SU-DHL-6 (cell line): ENCODE data around the gene TOMM7.

ENCODE experiments used
- H2AFZ ChIP-seq: fragments of 200-600 bp; sonication (generic); 2 replicates; pipeline ENCODE4 v1.6.1; 2014; ENCODE audit warnings: low read depth, mild to moderate bottlenecking, moderate library complexity, mixed read lengths, antibody characterized with exemption, low read length; ENCODE audit not compliant: severe bottlenecking
- H3F3A ChIP-seq: fragments of 200-600 bp; shearing (Covaris generic); 2 replicates; pipeline ENCODE4 v1.6.0; 2016; ENCODE audit warnings: antibody characterized with exemption, mild to moderate bottlenecking; ENCODE audit not compliant: insufficient read depth
- H3K27ac ChIP-seq: fragments of 200-600 bp; sonication (generic); 2 replicates; pipeline ENCODE4 v1.5.1; 2016; ENCODE audit warnings: low read depth, mild to moderate bottlenecking, low read length, moderate library complexity, mixed read lengths
- H3K27me3 ChIP-seq: fragments of 200-600 bp; sonication (generic), shearing (Covaris generic); 2 replicates; pipeline ENCODE4 v1.6.0; 2014; ENCODE audit warnings: mild to moderate bottlenecking, low read length
- H3K36me3 ChIP-seq: fragments of 200-600 bp; sonication (generic); 2 replicates; pipeline ENCODE4 v1.6.1; 2014; ENCODE audit warnings: mild to moderate bottlenecking, low read length, mixed read lengths
- H3K4me2 ChIP-seq: fragments of 300-600, 200-600 bp; shearing (Covaris generic), sonication (generic); 2 replicates; pipeline ENCODE4 v1.6.0; 2014; ENCODE audit warnings: low read length, low read depth, mild to moderate bottlenecking; ENCODE audit not compliant: poor library complexity, severe bottlenecking
- H3K4me3 ChIP-seq: fragments of 200-600 bp; sonication (generic); 2 replicates; pipeline ENCODE4 v1.5.1; 2014; ENCODE audit warnings: antibody characterized with exemption, low read length, mild to moderate bottlenecking, mixed read lengths; ENCODE audit not compliant: insufficient read depth, poor library complexity, severe bottlenecking
- H3K79me2 ChIP-seq: fragments of 200-600 bp; sonication (generic); 2 replicates; pipeline ENCODE4 v1.6.1; 2014; ENCODE audit warnings: mild to moderate bottlenecking, low read length, moderate library complexity; ENCODE audit not compliant: insufficient read depth
- H3K9ac ChIP-seq: fragments of 200-600 bp; sonication (generic); 2 replicates; pipeline ENCODE4 v1.7.0; 2014; ENCODE audit warnings: mild to moderate bottlenecking, low read length
- H3K9me2 ChIP-seq: fragments of 200-600 bp; sonication (generic); replicated peaks from 2 replicates; pipeline ENCODE4 v1.6.1; 2014; ENCODE audit warnings: low read length; ENCODE audit not compliant: insufficient read depth
- H3K9me3 ChIP-seq: fragments of 200-600 bp; sonication (generic); 2 replicates; pipeline ENCODE4 v1.6.1; 2014; ENCODE audit warnings: low read length, mixed read lengths; ENCODE audit not compliant: insufficient read depth
- H4K20me1 ChIP-seq: fragments of 200-600 bp; sonication (generic); 2 replicates; pipeline ENCODE4 v1.6.1; 2014; ENCODE audit warnings: low read depth, mild to moderate bottlenecking, antibody characterized with exemption, low read length, moderate library complexity, mixed read lengths
- EZH2phosphoT487 ChIP-seq: fragments of 200-600 bp; sonication (generic), shearing (Covaris generic); conservative IDR thresholded peaks from 2 replicates; pipeline ENCODE4 v1.6.1; 2018; ENCODE audit warnings: mild to moderate bottlenecking, antibody characterized with exemption, low read length, moderate library complexity, mixed read lengths
- TF ChIP-seq, protein P1 (sequence below): fragments of 200-600 bp; sonication (generic); IDR thresholded peaks from one replicate; pipeline ENCODE4 v1.5.1; 2017; ENCODE audit warnings: antibody characterized with exemption, mild to moderate bottlenecking, low read length, moderate library complexity; ENCODE audit not compliant: insufficient read depth, poor library complexity, severe bottlenecking

TOMM7 gene

DNA sequence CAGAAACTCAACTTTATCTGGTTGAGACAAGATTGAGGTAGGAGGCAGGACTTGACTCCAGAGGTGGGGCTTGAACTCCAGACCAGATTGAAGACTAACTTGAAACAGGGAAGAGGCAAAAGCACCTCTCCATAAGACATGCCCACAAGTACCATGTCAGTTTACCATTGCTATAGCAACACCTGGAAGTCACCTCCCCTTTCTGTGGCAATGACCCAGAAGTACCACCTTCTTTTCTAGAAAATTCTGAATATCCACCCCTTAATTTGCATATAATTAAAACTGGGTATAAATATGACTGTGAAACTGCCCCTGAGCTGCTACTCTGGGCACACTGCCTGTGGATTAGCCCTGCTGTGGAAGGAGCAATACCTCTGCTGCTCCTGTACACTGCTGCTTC, 4.9 kb upstream of the TOMM7 start:
- Histone ChIP-seq H3K4me2 (no peak overlapping the region), H3K27me3 (no peaks in the 10 kb centered on the region), H3K27ac (no peak overlapping the region), H2AFZ (no peak overlapping the region), H3K9ac (no peak overlapping the region), H3K36me3 (no peaks in the 10 kb centered on the region), H3K9me2 (no peaks in the 10 kb centered on the region), H3K9me3 (no peaks in the 10 kb centered on the region), H3K4me3 (no peak overlapping the region), H3F3A (no peaks in the 10 kb centered on the region), H4K20me1 (no peaks in the 10 kb centered on the region), H3K79me2 (no peaks in the 10 kb centered on the region)
- TF ChIP-seq, protein P1, sequence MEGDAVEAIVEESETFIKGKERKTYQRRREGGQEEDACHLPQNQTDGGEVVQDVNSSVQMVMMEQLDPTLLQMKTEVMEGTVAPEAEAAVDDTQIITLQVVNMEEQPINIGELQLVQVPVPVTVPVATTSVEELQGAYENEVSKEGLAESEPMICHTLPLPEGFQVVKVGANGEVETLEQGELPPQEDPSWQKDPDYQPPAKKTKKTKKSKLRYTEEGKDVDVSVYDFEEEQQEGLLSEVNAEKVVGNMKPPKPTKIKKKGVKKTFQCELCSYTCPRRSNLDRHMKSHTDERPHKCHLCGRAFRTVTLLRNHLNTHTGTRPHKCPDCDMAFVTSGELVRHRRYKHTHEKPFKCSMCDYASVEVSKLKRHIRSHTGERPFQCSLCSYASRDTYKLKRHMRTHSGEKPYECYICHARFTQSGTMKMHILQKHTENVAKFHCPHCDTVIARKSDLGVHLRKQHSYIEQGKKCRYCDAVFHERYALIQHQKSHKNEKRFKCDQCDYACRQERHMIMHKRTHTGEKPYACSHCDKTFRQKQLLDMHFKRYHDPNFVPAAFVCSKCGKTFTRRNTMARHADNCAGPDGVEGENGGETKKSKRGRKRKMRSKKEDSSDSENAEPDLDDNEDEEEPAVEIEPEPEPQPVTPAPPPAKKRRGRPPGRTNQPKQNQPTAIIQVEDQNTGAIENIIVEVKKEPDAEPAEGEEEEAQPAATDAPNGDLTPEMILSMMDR: no peak
- no peak for TF ChIP-seq EZH2phosphoT487

GRCh38 chr7:22826593-22826992, 3.9 kb upstream of the TOMM7 start:
- no peaks in the 10 kb centered on the region for H3K27me3 ChIP-seq
- TF ChIP-seq, protein P1: no peak
- no peak for TF ChIP-seq EZH2phosphoT487
- H3K9me2 ChIP-seq: no peaks in the 10 kb centered on the region
- H3K9me3 ChIP-seq: no peaks in the 10 kb centered on the region
- no peaks in the 10 kb centered on the region for H4K20me1 ChIP-seq
- no peaks in the 10 kb centered on the region for H3F3A ChIP-seq
- no peak overlapping the region for H3K9ac ChIP-seq
- no peak overlapping the region for H2AFZ ChIP-seq
- H3K36me3 ChIP-seq: no peaks in the 10 kb centered on the region
- H3K27ac ChIP-seq: no peak overlapping the region
- H3K79me2 ChIP-seq: peaks cover 9% of the 10 kb centered on the region
- H3K4me2 ChIP-seq: no peak overlapping the region
- no peak overlapping the region for H3K4me3 ChIP-seq

GRCh38 chr7:22824760-22825159, 2.1 kb upstream of the TOMM7 start:
- H2AFZ ChIP-seq: no peak overlapping the region
- no peaks in the 10 kb centered on the region for H3F3A ChIP-seq
- peaks cover 28% of the 10 kb centered on the region for H3K79me2 ChIP-seq
- no peaks in the 10 kb centered on the region for H3K36me3 ChIP-seq
- no peaks in the 10 kb centered on the region for H3K9me2 ChIP-seq
- no peak overlapping the region for H3K4me2 ChIP-seq
- no peaks in the 10 kb centered on the region for H3K27me3 ChIP-seq
- H4K20me1 ChIP-seq: no peaks in the 10 kb centered on the region
- H3K4me3 ChIP-seq: no peak overlapping the region
- TF ChIP-seq, protein P1: no peak
- no peak for TF ChIP-seq EZH2phosphoT487
- H3K9ac ChIP-seq: no peak overlapping the region
- H3K27ac ChIP-seq: no peak overlapping the region
- no peaks in the 10 kb centered on the region for H3K9me3 ChIP-seq

GRCh38 chr7:22823142-22823497, 471 bp upstream of the TOMM7 start:
- Histone ChIP-seq H3K9me3 (no peaks in the 10 kb centered on the region), H3K27me3 (no peaks in the 10 kb centered on the region), H4K20me1 (no peaks in the 10 kb centered on the region), H3K9me2 (no peaks in the 10 kb centered on the region), H3K4me3 (peak overlapping the region; percentile 60), H3K4me2 (peak overlapping the region; percentile 89), H3K79me2 (peaks cover 33% of the 10 kb centered on the region), H3K36me3 (no peaks in the 10 kb centered on the region), H3K9ac (peak overlapping the region; percentile 80), H2AFZ (peak overlapping the region; percentile 80), H3F3A (no peaks in the 10 kb centered on the region), H3K27ac (no peak overlapping the region)
- TF ChIP-seq EZH2phosphoT487: no peak
- TF ChIP-seq, protein P1: no peak
